ENCODE results near the gene KDR. TPM values are rescaled to one million over a fixed set of nuclear protein-coding genes. Genes with fewer than 3 reads are reported as not detected.

The KDR gene
- 0.02 TPM in 1 of 2 replicates, not detected in the other for polyA plus RNA-seq (2012; rRNA removed)
- under 0.01 and 0.01 TPM in 2 replicates for polyA plus RNA-seq (2012; cell fraction: cytosol; rRNA removed)
- not detected in 2 replicates for polyA plus RNA-seq (2012; cell fraction: nucleus; rRNA removed)

- TF ChIP-seq SMC3 (IDR thresholded peaks at IDR 0.05; ENCODE audit: low read depth, low read length): no peak
- TF ChIP-seq CTCF (IDR thresholded peaks at IDR 0.05): no peak
- no peak for TF ChIP-seq FOXM1 (IDR thresholded peaks at IDR 0.05; ENCODE audit: low read depth)
- TF ChIP-seq RFX5 (IDR thresholded peaks at IDR 0.05; ENCODE audit: low read length): no peak
- no peak for TF ChIP-seq GABPA (IDR thresholded peaks at IDR 0.05; ENCODE audit: low read depth)
- no peak for TF ChIP-seq NFIC (IDR thresholded peaks at IDR 0.05; ENCODE audit: borderline replicate concordance)
- no peak for TF ChIP-seq MEF2A (IDR thresholded peaks at IDR 0.05; ENCODE audit: borderline replicate concordance, low read depth)
- TF ChIP-seq MAX (IDR thresholded peaks at IDR 0.05; ENCODE audit: low read depth): no peak
- no peak for TF ChIP-seq TEAD4 (IDR thresholded peaks at IDR 0.05; ENCODE audit: borderline replicate concordance, insufficient read depth)
- no peak for TF ChIP-seq YY1 (IDR thresholded peaks at IDR 0.05; ENCODE audit: low read depth)
- TF ChIP-seq PBX3 (IDR thresholded peaks at IDR 0.05): no peak
- no peak for TF ChIP-seq TCF12 (IDR thresholded peaks at IDR 0.05)
- TF ChIP-seq ELF1 (IDR thresholded peaks at IDR 0.05): no peak
- no peak for TF ChIP-seq FOSL2 (IDR thresholded peaks at IDR 0.05; ENCODE audit: borderline replicate concordance, low read depth)
- no peak for TF ChIP-seq USF1 (IDR thresholded peaks at IDR 0.05; ENCODE audit: borderline replicate concordance, low read depth)
- TF ChIP-seq REST (IDR thresholded peaks at IDR 0.05; ENCODE audit: low read depth, low read length): no peak
- no peak for TF ChIP-seq EZH2phosphoT487 (IDR thresholded peaks at IDR 0.05; ENCODE audit: borderline replicate concordance, low read depth)
- no peak for TF ChIP-seq RCOR1 (IDR thresholded peaks at IDR 0.05; ENCODE audit: low read length)
- TF ChIP-seq SIN3A (IDR thresholded peaks at IDR 0.05; ENCODE audit: borderline replicate concordance, low read depth, low read length): no peak
- no peak for TF ChIP-seq TAF1 (IDR thresholded peaks at IDR 0.05; ENCODE audit: borderline replicate concordance, low read depth, low read length)
- Histone ChIP-seq H3K9me2 (no peaks in the 10 kb centered on the region), H3K4me3 (ENCODE audit: low read depth in 2 of 2, low read length in 1 of 2) (peak within 1 kb of the TSS; percentile 52 to 65), H3K36me3 (replicated peaks in 1 of 2; ENCODE audit: control insufficient read depth in 1 of 2, insufficient read depth in 2 of 2, low read length in 1 of 2) (no peaks in the 10 kb centered on the region), H3K4me1 (ENCODE audit: control insufficient read depth in 1 of 2, insufficient read depth in 2 of 2, low read depth in 1 of 2, low read length in 1 of 2) (peaks cover 0 to 8% of the 10 kb centered on the region in 2 experiments; a peak in 2 of 4 replicates), H3K79me2 (ENCODE audit: insufficient read depth) (no peaks in the 10 kb centered on the region), H3F3A (replicated peaks; ENCODE audit: insufficient read depth) (no peaks in the 10 kb centered on the region), H2AFZ (ENCODE audit: low read depth) (peak within 1 kb of the TSS; percentile 79; the same call in 1 of the 2 replicates), H3K27me3 (ENCODE audit: insufficient read depth) (peaks cover 7% of the 10 kb centered on the region; the same call in 1 of the 2 replicates), H4K20me1 (ENCODE audit: insufficient read depth) (no peaks in the 10 kb centered on the region), H3K27ac (ENCODE audit: low read depth in 2 of 2, low read length in 1 of 2) (no peak within 1 kb of the TSS), H3K9me3 (no peaks in the 10 kb centered on the region), H3K9ac (no peak within 1 kb of the TSS), H3K4me2 (peak within 1 kb of the TSS; percentile 82)
- ChIA-PET POLR2A (no interaction called here), CTCF (interaction anchor here (0.8 to 1.0 kb wide), 2 partner anchors 25 to 154 kb away, joined by 3 to 4 read pairs; no protein-coding TSS in a partner anchor)
- WGBS (ENCODE audit: low lambda C conversion rate): 9% methylated on average over 23 of the region's 57 CpGs
- peak; percentile 82 for DNase-seq
Measured at GRCh38 chr4:55125087-55125721, at the start of gene KDR. KDR (minus strand) TSS chr4:55125595; CDS start chr4:55125293, 302 bp downstream.

Data from SK-N-SH (cell line).